ENCODE measurements around the gene CAMKMT.

CAMKMT gene

GRCh38 chr2:44444881-44445280 lies 83.1 kb downstream of the CAMKMT start:
- no peak for TF ChIP-seq ZNF274 (IDR thresholded peaks at IDR 0.05; ENCODE audit: low read depth, low read length)
- H3K4me3 ChIP-seq (ENCODE audit: low read length), result no peak overlapping the region

GRCh38 chr2:44448860-44449527 lies 87.2 kb downstream of the CAMKMT start:
- no peak overlapping the region for H3K4me3 ChIP-seq (ENCODE audit: low read length)
- TF ChIP-seq ZNF274 (IDR thresholded peaks at IDR 0.05; ENCODE audit: low read depth, low read length), result no peak

GRCh38 chr2:44450082-44450481 lies 88.3 kb downstream of the CAMKMT start:
- no peak overlapping the region for H3K4me3 ChIP-seq (ENCODE audit: low read length)
- TF ChIP-seq ZNF274 (IDR thresholded peaks at IDR 0.05; ENCODE audit: low read depth, low read length), result no peak

GRCh38 chr2:44450806-44451205 lies 89.1 kb downstream of the CAMKMT start:
- no peak overlapping the region for H3K4me3 ChIP-seq (ENCODE audit: low read length)
- no peak for TF ChIP-seq ZNF274 (IDR thresholded peaks at IDR 0.05; ENCODE audit: low read depth, low read length)

- no peak overlapping the region for H3K4me3 ChIP-seq (ENCODE audit: low read length)
- TF ChIP-seq ZNF274 (IDR thresholded peaks at IDR 0.05; ENCODE audit: low read depth, low read length), result no peak
Measured at GRCh38 chr2:44452069-44452583, 90.4 kb downstream of the CAMKMT start.

- H3K4me3 ChIP-seq (ENCODE audit: low read length), result no peak overlapping the region
- no peak for TF ChIP-seq ZNF274 (IDR thresholded peaks at IDR 0.05; ENCODE audit: low read depth, low read length)
Measured at GRCh38 chr2:44453259-44453658, 91.5 kb downstream of the CAMKMT start.

- no peak for TF ChIP-seq ZNF274 (IDR thresholded peaks at IDR 0.05; ENCODE audit: low read depth, low read length)
- H3K4me3 ChIP-seq (ENCODE audit: low read length), result no peak overlapping the region
Measured at GRCh38 chr2:44455877-44456276, 94.1 kb downstream of the CAMKMT start.

GRCh38 chr2:44456946-44457345 lies 95.2 kb downstream of the CAMKMT start:
- no peak for TF ChIP-seq ZNF274 (IDR thresholded peaks at IDR 0.05; ENCODE audit: low read depth, low read length)
- no peak overlapping the region for H3K4me3 ChIP-seq (ENCODE audit: low read length)

GRCh38 chr2:44459739-44460138 lies 98.0 kb downstream of the CAMKMT start:
- H3K4me3 ChIP-seq (ENCODE audit: low read length), result no peak overlapping the region
- no peak for TF ChIP-seq ZNF274 (IDR thresholded peaks at IDR 0.05; ENCODE audit: low read depth, low read length)

GRCh38 chr2:44462934-44463849 lies 101.4 kb downstream of the CAMKMT start:
- TF ChIP-seq ZNF274 (IDR thresholded peaks at IDR 0.05; ENCODE audit: low read depth, low read length), result no peak

GRCh38 chr2:44464437-44464836 lies 102.7 kb downstream of the CAMKMT start:
- no peak overlapping the region for H3K4me3 ChIP-seq (ENCODE audit: low read length)
- TF ChIP-seq ZNF274 (IDR thresholded peaks at IDR 0.05; ENCODE audit: low read depth, low read length), result no peak

More at GRCh38 chr2:44462934-44463849, 101.4 kb downstream of the CAMKMT start:
- H3K4me3 ChIP-seq (ENCODE audit: low read length), result no peak overlapping the region

- no peak for TF ChIP-seq ZNF274 (IDR thresholded peaks at IDR 0.05; ENCODE audit: low read depth, low read length)
Measured at GRCh38 chr2:44470151-44470550, 108.4 kb downstream of the CAMKMT start.

GRCh38 chr2:44477657-44478414 lies 116.1 kb downstream of the CAMKMT start:
- H3K4me3 ChIP-seq (ENCODE audit: low read length), result no peak overlapping the region
- TF ChIP-seq ZNF274 (IDR thresholded peaks at IDR 0.05; ENCODE audit: low read depth, low read length), result no peak

More at GRCh38 chr2:44470151-44470550, 108.4 kb downstream of the CAMKMT start:
- H3K4me3 ChIP-seq (ENCODE audit: low read length), result no peak overlapping the region
